SH-SY5Y (cell line): ENCODE data around the gene AGAP1.

ENCODE experiments used
- GATA2 ChIP-seq: IDR thresholded peaks from 2 replicates; pipeline ENCODE4 v1.6.1; 2011; ENCODE audit warnings: mild to moderate bottlenecking, low read depth, low read length
- GATA3 ChIP-seq: IDR thresholded peaks from 2 replicates; pipeline ENCODE4 v1.6.1; 2011; ENCODE audit warnings: low read depth, mild to moderate bottlenecking, low read length, moderate library complexity

GRCh38 chr2:235721625-235722024 lies 227.8 kb downstream of the AGAP1 start:
- TF ChIP-seq GATA2 (no peak), GATA3 (no peak)
